GM18502 (cell line): ENCODE data around the gene COLGALT1.
"Not testable (repeated sequence)": the region's sequence is repeated elsewhere in the genome, so short reads cannot be mapped to it uniquely, and the experiment has no call there.

Experiments
- ATAC-seq: cut with Tn5 transposase; IDR thresholded peaks from one replicate; pipeline ENCODE4 v1.9.1; 2021; ENCODE audit warnings: mild to moderate bottlenecking; ENCODE audit not compliant: unreplicated experiment, poor library complexity

Gene COLGALT1

GRCh38 chr19:17555480-17555928, at the start of gene COLGALT1:
Gene COLGALT1, plus strand, starts transcription at chr19:17555649. Its CDS starts 65 bp downstream, at chr19:17555714.
- peak; percentile 90 for ATAC-seq

- no peak for ATAC-seq
These were observed 48.7 kb upstream of the COLGALT1 start for GRCh38 chr19:17506745-17507144.

GRCh38 chr19:17508558-17508933, 46.9 kb upstream of the COLGALT1 start:
- ATAC-seq: not testable (repeated sequence)

GRCh38 chr19:17510220-17510993, 45.0 kb upstream of the COLGALT1 start:
- ATAC-seq: no peak

- peak; percentile 60 for ATAC-seq
These were observed 43.5 kb upstream of the COLGALT1 start for GRCh38 chr19:17511724-17512573.

DNA sequence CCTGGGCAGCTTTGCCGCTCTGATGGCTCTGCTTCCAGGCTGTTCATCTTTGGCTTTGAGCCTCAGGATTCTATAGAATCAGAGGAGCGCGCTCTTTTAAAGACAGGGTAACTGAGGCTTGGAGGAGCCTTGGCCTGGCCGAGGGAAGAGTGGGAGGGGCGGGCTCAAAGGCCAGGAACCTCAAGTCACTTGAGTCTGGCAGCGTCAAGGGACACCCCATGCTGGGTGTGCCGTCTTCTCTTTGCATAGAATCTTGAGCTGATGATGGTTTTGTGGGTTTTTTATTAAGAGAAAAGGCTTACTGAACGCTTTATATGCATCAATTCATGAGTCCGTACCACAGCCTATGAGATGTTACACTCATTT, 42.9 kb upstream of the COLGALT1 start:
- ATAC-seq: no peak

- ATAC-seq: no peak
These were observed 39.9 kb upstream of the COLGALT1 start for GRCh38 chr19:17515408-17516149.

GRCh38 chr19:17517898-17518297, 37.6 kb upstream of the COLGALT1 start:
- ATAC-seq: no peak

GRCh38 chr19:17518654-17519053, 36.8 kb upstream of the COLGALT1 start:
- not testable (repeated sequence) for ATAC-seq

- no peak for ATAC-seq
These were observed 35.5 kb upstream of the COLGALT1 start for GRCh38 chr19:17519967-17520366.

GRCh38 chr19:17520865-17521264, 34.6 kb upstream of the COLGALT1 start:
- no peak for ATAC-seq

GRCh38 chr19:17522988-17523872, 32.2 kb upstream of the COLGALT1 start:
- ATAC-seq: peak; percentile 82

- ATAC-seq: no peak
These were observed 30.8 kb upstream of the COLGALT1 start for GRCh38 chr19:17524651-17525050.

DNA sequence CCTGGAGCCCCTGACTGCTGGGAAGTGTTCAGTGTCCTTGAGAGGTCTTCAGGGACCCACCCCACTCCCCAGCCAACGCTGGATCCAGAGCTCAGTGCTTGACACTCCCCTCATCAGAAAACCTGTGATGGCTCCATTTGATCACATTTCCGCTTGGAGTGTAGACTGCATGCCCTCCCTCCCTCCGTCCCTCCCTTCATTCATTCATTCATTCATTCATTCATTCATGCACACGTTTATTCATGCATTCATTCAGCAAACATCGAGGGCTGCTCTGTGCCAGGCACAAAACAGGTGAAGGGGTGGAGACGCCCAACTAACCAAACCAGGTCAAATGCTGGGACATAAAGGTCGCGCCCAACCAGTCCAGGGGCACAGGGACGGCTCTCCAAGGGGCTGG, 30.3 kb upstream of the COLGALT1 start:
- ATAC-seq: no peak

- no peak for ATAC-seq
These were observed 28.5 kb upstream of the COLGALT1 start for GRCh38 chr19:17526922-17527321.

DNA sequence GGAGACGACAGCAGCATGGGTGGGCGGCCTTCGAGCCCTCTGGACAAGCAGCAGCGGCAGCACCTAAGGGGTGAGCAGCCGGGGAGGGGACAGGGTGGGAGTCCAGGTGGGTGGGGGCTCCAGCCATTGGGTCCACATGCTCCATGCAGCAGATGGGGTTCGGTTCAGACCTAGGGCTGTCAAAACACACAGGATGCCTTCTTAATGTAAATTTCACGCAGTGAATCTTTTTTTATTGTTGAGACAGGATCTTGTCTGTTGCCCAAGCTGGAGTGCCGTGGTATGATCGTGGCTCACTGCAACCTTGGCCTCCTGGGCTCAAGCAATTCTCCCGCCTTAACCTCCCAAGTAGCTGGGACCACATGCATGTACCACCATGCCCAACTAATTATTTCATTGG, 28.1 kb upstream of the COLGALT1 start:
- ATAC-seq: no peak

DNA sequence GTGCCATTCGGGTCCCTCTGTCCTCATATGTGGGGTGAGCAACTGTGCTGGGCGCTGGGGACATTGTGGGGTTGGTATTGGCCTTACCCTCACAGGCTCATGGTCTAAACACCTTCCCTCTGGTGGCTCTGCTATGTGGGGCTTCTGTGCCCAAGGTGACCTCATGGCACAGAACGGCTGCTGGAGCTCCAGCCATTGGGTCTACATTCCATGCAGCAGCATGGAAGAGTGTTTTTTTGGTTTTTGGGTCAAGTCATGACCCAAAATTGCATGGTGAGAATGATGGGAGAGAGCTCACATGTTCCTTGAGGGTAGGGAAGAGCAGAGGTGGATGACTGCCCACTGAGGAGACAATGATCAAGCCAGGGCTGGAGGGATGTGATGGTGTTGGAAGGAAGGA, 26.8 kb upstream of the COLGALT1 start:
- ATAC-seq: no peak

- no peak for ATAC-seq
These were observed 25.9 kb upstream of the COLGALT1 start for GRCh38 chr19:17529239-17530158.

GRCh38 chr19:17530586-17530985, 24.9 kb upstream of the COLGALT1 start:
- ATAC-seq: no peak
